ENCODE measurements around the gene TBCC.

Gene TBCC

DNA sequence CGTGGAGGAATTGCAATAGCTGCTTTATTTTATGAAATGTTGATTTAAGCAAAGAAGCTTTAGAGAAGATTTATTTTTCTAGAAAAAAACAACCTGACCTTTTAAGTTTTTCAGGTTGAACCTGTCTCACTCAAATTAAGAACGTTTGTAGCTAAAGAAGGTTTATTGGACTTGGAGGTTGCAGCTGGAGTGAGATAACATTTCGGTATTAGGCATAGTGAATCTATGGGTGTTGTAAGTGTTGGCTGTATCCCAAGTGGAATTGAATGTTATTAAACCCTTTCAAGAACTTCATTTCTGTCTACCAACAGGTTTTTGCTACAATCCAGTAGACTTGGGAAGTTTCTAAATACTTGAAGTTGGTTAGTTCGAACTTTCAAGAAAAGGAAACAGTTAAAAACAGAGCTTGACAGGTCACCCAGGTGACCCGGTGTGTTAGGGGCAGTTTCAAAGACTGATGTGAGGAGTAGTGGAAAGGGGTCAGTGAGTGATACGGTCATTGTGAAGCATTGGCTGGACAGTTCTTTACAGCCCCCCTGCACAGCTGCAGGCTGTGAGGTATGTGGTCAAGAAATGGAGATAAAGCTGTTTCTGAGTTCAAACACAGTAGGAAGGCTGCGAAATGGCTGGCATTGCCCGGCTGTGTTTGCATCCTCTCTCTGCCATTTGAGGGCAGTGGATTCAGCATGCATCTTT is 2.4 kb upstream of the TBCC start:
- TF ChIP-seq CTCF (IDR thresholded peaks at IDR 0.05): no peak
- Histone ChIP-seq H3K27me3 (ENCODE audit: control insufficient read depth, insufficient read depth, low read length) (no peaks in the 10 kb centered on the region), H3K4me3 (ENCODE audit: low read depth, low read length) (no peak overlapping the region), H3K27ac (no peak overlapping the region), H3K4me1 (peaks cover 9% of the 10 kb centered on the region), H3K9ac (no peak overlapping the region), H3K36me3 (ENCODE audit: control insufficient read depth, insufficient read depth, low read length) (no peaks in the 10 kb centered on the region), H3K4me2 (ENCODE audit: low read length) (no peak overlapping the region), H3K79me2 (peaks cover 31% of the 10 kb centered on the region), H3K9me3 (ENCODE audit: control insufficient read depth, low read length) (no peaks in the 10 kb centered on the region), H2AFZ (no peak overlapping the region)

DNA sequence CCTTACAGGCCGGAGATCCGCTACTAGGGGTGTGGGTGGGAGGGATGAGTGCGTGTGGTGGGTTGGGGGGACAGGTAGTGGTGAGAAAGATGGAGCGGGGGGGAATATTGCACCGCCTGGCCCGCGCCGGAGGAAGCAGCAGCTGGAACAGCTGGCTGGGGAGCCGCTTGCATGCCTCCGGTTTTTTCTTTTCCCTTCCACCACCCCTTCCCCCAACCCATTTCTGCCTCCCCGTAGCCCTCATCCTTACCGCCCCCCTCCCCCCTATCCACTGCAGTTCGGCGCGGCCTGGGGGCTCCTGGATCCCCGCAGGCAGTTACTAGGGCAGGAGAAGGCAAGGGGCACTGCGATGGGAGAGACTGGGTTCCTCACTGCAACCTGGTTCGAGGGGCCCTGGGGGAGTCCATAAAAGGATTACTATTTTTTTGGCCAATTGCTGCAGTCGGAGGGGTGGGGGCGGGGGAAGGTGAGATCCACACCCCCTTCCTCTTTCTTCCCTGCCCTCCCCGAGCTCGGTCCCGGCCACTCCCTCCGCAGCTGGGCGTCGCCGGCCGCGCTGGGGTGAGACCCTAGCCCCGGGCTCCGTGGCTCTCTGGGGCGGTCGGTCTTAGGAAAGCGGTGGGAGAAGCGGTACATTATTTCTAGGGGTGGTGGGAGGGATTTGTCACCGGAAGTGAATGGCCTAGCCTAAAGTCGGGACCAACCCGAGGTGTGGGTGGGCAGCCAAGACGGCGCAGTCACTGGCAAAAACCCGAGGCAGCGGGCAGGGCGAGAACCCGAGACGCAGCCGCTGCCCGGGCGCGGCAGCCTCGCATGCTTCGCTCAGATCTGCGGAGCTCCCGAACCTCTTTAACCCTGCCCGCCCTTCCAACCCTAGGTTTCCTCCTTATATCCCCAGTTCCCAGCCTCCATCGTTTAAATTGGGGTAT is 824 bp upstream of the TBCC start:
- peak overlapping the region; percentile 98 for H3K4me2 ChIP-seq (ENCODE audit: low read length)
- no peaks in the 10 kb centered on the region for H3K36me3 ChIP-seq (ENCODE audit: control insufficient read depth, insufficient read depth, low read length)
- H3K4me1 ChIP-seq: peaks cover 9% of the 10 kb centered on the region
- peak overlapping the region; percentile 68 for H3K9ac ChIP-seq
- H3K27me3 ChIP-seq (ENCODE audit: control insufficient read depth, insufficient read depth, low read length): no peaks in the 10 kb centered on the region
- H3K9me3 ChIP-seq (ENCODE audit: control insufficient read depth, low read length): no peaks in the 10 kb centered on the region
- no peak for TF ChIP-seq CTCF (IDR thresholded peaks at IDR 0.05)
- H3K27ac ChIP-seq: peak overlapping the region; percentile 99
- H3K79me2 ChIP-seq: peaks cover 31% of the 10 kb centered on the region
- H3K4me3 ChIP-seq (ENCODE audit: low read depth, low read length): peak overlapping the region; percentile 100
- peak overlapping the region; percentile 91 for H2AFZ ChIP-seq

DNA sequence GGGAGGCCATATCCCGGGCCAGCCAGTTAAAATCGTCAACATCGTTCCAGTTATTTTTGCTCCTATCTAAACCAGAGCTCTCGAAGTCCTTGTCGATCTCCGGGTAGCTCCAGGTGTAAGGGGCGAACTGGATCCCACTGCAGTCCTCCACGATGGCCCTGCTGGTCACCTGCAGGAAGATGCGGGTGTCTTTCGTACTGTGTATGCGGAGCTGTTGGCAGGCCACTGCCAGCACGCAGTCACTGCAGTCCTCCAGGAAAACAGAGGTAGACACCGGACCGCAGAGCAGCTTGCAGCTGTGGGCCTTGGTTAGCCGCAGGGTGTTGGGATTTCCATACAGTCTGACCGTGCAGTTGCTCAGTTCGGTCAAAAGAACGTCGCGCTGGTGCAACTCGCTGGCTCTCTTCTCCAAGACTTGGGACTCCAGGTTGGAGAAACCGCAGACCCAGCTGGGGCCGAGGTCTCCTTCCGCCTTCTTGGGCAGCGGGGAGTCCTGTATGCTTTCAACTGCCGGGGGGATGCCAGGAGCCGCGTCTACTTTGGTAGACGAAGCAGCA is 742 bp downstream of the TBCC start:
- Histone ChIP-seq H3K4me1 (peaks cover 9% of the 10 kb centered on the region), H3K36me3 (ENCODE audit: control insufficient read depth, insufficient read depth, low read length) (no peaks in the 10 kb centered on the region), H3K27ac (peak overlapping the region; percentile 99), H2AFZ (peak overlapping the region; percentile 97), H3K79me2 (peaks cover 34% of the 10 kb centered on the region), H3K9me3 (ENCODE audit: control insufficient read depth, low read length) (no peaks in the 10 kb centered on the region), H3K4me2 (ENCODE audit: low read length) (peak overlapping the region; percentile 95), H3K27me3 (ENCODE audit: control insufficient read depth, insufficient read depth, low read length) (no peaks in the 10 kb centered on the region), H3K9ac (peak overlapping the region; percentile 96), H3K4me3 (ENCODE audit: low read depth, low read length) (peak overlapping the region; percentile 100)
- no peak for TF ChIP-seq CTCF (IDR thresholded peaks at IDR 0.05)

GRCh38 chr6:42744351-42744893 is 1.5 kb downstream of the TBCC start:
- Histone ChIP-seq H3K79me2 (peaks cover 32% of the 10 kb centered on the region), H3K27me3 (ENCODE audit: control insufficient read depth, insufficient read depth, low read length) (no peaks in the 10 kb centered on the region), H3K9me3 (ENCODE audit: control insufficient read depth, low read length) (no peaks in the 10 kb centered on the region), H3K4me3 (ENCODE audit: low read depth, low read length) (peak overlapping the region; percentile 100), H2AFZ (no peak overlapping the region), H3K4me1 (peaks cover 9% of the 10 kb centered on the region), H3K9ac (no peak overlapping the region), H3K36me3 (ENCODE audit: control insufficient read depth, insufficient read depth, low read length) (no peaks in the 10 kb centered on the region), H3K27ac (peak overlapping the region; percentile 99), H3K4me2 (ENCODE audit: low read length) (peak overlapping the region; percentile 95)
- no peak for TF ChIP-seq CTCF (IDR thresholded peaks at IDR 0.05)

Measured in parathyroid adenoma (tissue), 2 donors.